ENCODE measurements around the gene GM2A.

DNA sequence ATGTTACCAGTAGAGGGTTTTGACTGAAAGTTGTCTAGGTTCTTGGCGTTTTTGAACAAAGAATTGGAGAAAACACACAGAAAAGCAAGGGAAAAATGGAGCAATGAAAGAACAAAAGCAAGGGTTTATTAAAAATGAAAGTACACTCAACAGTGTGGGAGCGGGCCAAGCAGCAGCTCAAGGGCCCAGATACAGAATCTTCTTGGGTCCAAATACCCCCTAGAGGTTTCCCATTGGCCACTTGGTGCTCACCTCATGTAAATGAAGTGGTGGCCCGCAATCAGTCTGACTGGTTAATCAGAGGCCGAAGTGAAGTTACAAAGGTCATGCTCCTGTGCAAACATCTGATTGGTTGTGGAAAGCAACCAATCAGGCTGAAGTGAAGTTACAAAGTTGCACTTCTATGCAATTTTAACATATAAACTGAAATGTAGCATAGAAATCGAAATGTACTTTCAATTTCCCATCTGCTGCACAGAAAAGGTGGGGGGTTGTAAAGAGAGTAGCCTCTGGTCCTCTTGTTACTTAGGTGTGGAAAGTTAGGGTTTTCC lies 1.9 kb upstream of the GM2A start:
- TF ChIP-seq, protein P1, sequence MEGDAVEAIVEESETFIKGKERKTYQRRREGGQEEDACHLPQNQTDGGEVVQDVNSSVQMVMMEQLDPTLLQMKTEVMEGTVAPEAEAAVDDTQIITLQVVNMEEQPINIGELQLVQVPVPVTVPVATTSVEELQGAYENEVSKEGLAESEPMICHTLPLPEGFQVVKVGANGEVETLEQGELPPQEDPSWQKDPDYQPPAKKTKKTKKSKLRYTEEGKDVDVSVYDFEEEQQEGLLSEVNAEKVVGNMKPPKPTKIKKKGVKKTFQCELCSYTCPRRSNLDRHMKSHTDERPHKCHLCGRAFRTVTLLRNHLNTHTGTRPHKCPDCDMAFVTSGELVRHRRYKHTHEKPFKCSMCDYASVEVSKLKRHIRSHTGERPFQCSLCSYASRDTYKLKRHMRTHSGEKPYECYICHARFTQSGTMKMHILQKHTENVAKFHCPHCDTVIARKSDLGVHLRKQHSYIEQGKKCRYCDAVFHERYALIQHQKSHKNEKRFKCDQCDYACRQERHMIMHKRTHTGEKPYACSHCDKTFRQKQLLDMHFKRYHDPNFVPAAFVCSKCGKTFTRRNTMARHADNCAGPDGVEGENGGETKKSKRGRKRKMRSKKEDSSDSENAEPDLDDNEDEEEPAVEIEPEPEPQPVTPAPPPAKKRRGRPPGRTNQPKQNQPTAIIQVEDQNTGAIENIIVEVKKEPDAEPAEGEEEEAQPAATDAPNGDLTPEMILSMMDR (IDR thresholded peaks at IDR 0.05) = no peak
- no peak for TF ChIP-seq POLR2A (IDR thresholded peaks at IDR 0.05)
